ENCODE data around the gene NR2C2AP.
"Not testable (repeated sequence)": the region's sequence is repeated elsewhere in the genome, so short reads cannot be mapped to it uniquely, and the experiment has no call there.

Gene NR2C2AP, protein sequence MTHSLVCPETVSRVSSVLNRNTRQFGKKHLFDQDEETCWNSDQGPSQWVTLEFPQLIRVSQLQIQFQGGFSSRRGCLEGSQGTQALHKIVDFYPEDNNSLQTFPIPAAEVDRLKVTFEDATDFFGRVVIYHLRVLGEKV

DNA sequence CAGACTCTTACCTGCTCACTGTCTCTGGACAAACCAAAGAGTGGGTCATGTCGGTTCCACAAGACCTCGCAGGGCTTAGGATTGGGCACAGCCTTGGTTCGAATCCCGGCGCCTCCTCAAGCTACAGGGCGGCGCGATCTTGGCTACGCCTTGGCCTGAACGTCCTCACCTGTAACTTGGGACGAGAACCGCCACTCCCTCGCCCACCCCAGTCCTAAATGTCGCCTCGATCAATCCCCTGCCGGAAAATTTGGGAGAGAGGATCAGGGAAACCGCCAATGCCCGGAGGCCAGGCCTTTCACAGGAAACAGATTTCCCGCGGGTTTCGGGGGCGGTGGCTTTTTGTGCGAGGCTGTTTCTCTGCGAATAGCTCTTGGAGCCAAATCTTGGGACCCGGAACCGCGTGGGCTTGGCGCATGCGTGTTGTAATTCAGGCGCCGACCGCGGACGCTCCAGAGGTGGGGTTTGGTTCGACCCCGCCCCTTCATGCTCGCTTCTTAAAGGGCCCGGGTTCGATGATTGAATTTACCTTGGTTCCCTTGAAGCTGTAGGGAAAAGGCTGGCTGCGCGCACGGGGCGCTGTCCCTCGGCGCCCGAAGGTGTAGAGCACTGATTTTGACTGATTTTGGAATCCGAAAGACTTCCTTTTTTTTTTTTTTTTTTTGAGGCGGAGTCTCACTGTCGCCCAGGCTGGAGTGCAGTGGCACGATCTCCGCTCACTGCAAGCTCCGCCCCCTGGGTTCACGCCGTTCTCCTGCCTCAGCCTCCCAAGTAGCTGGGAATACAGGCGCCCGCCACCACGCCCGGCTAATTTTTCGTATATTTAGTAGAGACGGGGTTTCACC is at the start of gene NR2C2AP:
TSS of gene NR2C2AP (minus strand) at position 403 of the 845 bp plus-strand sequence. CDS start at position 49, 354 bp downstream.
- peak; percentile 87 for DNase-seq (ENCODE audit: low read depth)

DNA sequence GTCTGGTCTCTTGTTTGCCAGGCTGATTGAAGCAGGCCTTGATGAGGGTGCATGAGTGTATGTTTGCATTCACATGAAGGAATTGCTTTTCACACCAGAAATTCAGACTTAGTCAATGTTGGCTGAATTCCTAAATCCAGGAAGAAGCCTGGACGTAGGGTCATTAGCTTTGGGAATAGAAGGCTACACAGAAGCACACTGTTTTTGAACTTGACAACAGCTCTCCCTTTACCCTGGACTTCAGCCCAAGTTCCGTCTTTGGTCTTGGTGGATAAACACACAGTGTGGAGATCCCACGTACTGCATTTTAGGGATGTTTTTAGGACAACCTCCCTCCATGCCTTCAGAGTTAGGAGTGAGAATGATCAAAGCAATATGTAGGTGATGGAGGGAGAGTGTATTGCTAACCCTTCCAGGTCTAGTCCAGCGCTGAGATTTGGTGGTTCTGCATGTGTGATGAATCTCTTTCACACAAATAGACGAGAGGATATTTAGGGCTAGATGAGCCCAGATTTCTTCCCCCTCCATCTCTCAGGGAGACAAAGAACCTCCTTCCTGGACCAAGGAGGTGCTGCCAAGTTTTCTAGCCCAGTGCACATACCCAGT is 47.1 kb upstream of the NR2C2AP start:
- DNase-seq (ENCODE audit: low read depth): no peak

GRCh38 chr19:19240476-19240875 is 37.3 kb upstream of the NR2C2AP start:
- no peak for DNase-seq (ENCODE audit: low read depth)

- DNase-seq (ENCODE audit: low read depth): no peak
These were observed 36.5 kb upstream of the NR2C2AP start for GRCh38 chr19:19239675-19240074.

- no peak for DNase-seq (ENCODE audit: low read depth)
These were observed 35.1 kb upstream of the NR2C2AP start for GRCh38 chr19:19238126-19238894.

GRCh38 chr19:19236173-19236572 is 33.0 kb upstream of the NR2C2AP start:
- DNase-seq (ENCODE audit: low read depth): no peak

GRCh38 chr19:19234220-19234816 is 31.1 kb upstream of the NR2C2AP start:
- DNase-seq (ENCODE audit: low read depth): no peak

DNA sequence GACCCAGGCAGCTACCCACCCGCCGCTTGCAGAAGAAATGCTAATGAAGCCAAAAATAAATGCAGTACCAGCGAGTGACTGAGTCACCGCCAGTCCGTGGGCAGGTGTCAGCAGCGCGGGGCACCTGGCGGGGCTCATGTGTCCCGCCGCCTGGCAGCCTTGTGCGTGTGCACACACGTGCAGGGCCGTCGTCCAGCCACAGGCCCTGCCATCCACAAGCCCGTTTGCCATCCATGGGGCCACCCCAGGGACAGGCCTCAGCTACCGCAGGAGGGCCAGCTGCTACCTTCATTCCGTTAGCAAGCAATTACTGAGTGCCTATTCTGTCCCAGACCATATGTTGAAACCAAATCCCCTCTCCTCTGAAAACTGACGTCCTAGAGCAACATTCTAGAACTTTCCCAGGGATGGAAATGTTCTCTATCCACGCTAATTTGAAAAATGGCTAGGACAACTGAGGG is 29.1 kb upstream of the NR2C2AP start:
- no peak for DNase-seq (ENCODE audit: low read depth)

DNA sequence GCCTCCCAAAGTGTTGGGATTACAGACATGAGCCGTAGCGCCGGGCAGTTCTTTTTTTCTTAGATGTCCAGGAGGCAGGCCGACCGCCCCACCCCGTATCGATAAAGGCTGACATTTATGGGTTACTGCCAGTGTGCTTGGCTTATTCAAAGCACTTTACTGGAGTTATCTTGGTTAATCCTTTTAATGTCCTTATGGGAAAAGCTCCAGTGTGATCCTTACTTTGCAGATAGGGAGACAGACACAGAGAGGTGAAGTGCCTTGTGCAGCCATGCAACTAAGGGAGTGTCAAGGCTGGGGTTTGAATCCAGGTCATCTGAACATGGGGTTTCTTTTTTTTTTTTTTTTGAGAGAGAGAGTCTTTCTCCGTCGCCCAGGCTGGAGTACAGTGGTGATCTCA is 27.8 kb upstream of the NR2C2AP start:
- no peak for DNase-seq (ENCODE audit: low read depth)

DNA sequence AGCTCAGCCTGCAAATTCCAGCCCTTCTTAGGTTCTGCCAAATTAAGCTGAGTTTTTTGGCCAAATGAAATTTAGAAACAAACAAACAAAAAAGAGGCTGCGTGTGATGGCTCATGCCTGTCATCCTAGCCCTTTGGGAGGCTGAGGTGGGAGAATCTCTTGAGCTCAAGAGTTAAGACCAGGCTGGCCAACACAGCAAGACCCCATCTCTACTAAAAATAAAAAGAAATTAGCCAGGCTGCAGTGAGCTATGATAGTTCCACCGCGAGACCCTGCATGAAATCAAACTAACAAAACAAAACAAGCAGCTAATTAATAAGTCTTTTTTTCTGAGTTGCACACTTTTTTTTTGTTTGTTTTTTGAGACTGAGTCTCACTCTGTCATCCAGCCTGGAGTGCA is 26.5 kb upstream of the NR2C2AP start:
- no peak for DNase-seq (ENCODE audit: low read depth)

DNA sequence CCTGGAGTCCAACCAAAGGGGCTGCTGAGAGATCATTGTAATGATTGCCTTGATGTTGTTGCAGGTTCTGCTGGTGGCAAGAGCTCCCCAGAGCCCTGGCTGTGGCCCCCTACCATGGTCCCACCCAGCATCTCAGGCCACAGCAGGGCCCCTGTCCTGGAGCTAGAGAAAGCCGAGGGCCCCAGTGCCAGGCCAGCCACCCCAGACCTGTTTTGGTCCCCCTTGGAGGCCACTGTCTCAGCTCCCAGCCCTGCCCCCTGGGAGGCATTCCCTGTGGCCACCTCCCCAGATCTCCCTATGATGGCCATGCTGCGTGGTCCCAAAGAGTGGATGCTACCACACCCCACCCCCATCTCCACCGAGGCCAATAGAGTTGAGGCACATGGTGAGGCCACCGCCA is 24.0 kb upstream of the NR2C2AP start:
- DNase-seq (ENCODE audit: low read depth): no peak

DNA sequence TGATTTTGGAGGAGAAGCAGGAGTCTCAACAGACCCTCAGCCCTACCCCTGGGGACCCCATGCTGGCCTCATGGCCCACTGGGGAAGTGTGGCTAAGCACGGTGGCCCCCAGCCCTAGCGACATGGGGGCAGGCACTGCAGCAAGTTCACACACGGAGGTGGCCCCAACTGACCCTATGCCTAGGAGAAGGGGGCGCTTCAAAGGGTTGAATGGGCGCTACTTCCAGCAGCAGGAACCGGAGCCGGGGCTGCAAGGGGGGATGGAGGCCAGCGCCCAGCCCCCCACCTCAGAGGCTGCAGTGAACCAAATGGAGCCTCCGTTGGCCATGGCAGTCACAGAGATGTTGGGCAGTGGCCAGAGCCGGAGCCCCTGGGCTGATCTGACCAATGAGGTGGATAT is 23.4 kb upstream of the NR2C2AP start:
- no peak for DNase-seq (ENCODE audit: low read depth)

GRCh38 chr19:19226204-19226603 is 23.0 kb upstream of the NR2C2AP start:
- no peak for DNase-seq (ENCODE audit: low read depth)

DNA sequence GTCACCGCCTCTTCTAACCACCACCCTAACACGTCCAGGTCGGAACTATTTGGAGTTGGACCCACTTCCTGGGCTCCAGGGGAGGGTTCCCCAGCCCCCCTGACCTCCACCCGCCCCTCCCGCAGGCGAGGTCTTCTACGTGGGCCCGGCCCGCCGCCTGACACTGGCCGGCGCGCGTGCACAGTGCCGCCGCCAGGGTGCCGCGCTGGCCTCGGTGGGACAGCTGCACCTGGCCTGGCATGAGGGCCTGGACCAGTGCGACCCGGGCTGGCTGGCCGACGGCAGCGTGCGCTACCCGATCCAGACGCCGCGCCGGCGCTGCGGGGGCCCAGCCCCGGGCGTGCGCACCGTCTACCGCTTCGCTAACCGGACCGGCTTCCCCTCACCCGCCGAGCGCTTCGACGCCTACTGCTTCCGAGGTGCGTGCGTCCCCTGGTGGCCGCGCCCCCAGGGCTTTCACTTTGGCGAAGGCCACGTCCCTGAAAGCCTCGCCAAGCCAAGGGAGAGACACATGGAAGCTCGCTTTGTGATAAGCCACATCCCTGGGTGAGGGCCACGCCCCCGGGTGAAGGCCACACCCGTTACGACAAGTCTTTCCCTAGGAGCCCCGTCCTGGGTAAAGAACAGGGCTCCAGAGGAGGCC is 21.8 kb upstream of the NR2C2AP start:
- peak; percentile 58 for DNase-seq (ENCODE audit: low read depth)

- no peak for DNase-seq (ENCODE audit: low read depth)
These were observed 21.1 kb upstream of the NR2C2AP start for GRCh38 chr19:19224150-19224851.

DNA sequence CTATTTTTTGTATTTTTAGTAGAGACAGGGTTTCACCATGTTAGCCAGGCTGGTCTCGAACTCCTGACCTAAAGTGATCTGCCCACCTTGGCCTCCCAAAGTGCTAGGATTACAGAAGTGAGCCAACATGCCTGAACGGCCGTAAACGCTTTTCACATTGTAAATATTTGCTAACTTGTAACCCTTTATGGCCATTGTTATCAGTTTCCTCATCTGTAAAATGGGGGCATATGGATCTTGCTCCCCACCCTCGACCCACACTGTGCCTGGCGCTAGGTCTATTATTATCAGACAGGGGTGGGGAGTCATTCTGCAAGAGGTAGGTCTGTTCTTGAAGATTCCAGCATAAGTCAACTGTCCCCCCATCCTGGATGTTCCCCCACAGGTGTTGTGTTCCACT is 20.4 kb upstream of the NR2C2AP start:
- DNase-seq (ENCODE audit: low read depth): no peak

GRCh38 chr19:19223060-19223459 is 19.8 kb upstream of the NR2C2AP start:
- DNase-seq (ENCODE audit: low read depth): no peak

- not testable (repeated sequence) for DNase-seq (ENCODE audit: low read depth)
These were observed 17.8 kb upstream of the NR2C2AP start for GRCh38 chr19:19221000-19221399.

DNA sequence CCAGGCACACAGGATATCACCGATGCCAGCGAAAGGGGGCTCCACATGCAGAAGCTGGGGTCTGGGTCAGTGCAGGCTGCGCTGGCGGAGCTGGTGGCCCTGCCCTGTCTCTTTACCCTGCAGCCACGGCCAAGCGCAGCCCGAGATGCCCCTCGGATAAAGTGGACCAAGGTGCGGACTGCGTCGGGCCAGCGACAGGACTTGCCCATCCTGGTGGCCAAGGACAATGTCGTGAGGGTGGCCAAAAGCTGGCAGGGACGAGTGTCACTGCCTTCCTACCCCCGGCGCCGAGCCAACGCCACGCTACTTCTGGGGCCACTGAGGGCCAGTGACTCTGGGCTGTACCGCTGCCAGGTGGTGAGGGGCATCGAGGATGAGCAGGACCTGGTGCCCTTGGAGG is 15.7 kb upstream of the NR2C2AP start:
- DNase-seq (ENCODE audit: low read depth): no peak

GRCh38 chr19:19217099-19217498 is 13.9 kb upstream of the NR2C2AP start:
- no peak for DNase-seq (ENCODE audit: low read depth)

GRCh38 chr19:19215792-19216191 is 12.6 kb upstream of the NR2C2AP start:
- DNase-seq (ENCODE audit: low read depth): no peak

Measured in stimulated activated CD8-positive, alpha-beta memory T cell treated with anti-CD3 and anti-CD28 coated beads, Interleukin-12 subunit alpha, Interleukin-12 subunit beta, amount 100 ng/mL, for 4 hours (primary cell).